Measurements from ENCODE around the gene SOST.

The SOST gene

GRCh38 chr17:43707184-43707583 lies 51.4 kb downstream of the SOST start:
- no peak for DNase-seq (ENCODE audit: low read depth in 3 of 3)

- no peak for DNase-seq (ENCODE audit: low read depth in 3 of 3)
Measured at GRCh38 chr17:43706235-43706634, 52.4 kb downstream of the SOST start.

Data from stimulated activated CD4-positive, alpha-beta T cell treated with anti-CD3 and anti-CD28 coated beads, TNF-alpha, amount 100 ng/mL, for 48 hours (primary cell).